GM21825 (cell line): Measurements from ENCODE around the gene CLIP3.
"Not testable (repeated sequence)": the region's sequence is repeated elsewhere in the genome, so short reads cannot be mapped to it uniquely, and the experiment has no call there.

Experiments
- ATAC-seq: cut with Tn5 transposase; IDR thresholded peaks from one replicate; pipeline ENCODE4 v1.9.1; 2021; ENCODE audit warnings: mild to moderate bottlenecking, moderate library complexity; ENCODE audit not compliant: unreplicated experiment

Gene CLIP3

DNA sequence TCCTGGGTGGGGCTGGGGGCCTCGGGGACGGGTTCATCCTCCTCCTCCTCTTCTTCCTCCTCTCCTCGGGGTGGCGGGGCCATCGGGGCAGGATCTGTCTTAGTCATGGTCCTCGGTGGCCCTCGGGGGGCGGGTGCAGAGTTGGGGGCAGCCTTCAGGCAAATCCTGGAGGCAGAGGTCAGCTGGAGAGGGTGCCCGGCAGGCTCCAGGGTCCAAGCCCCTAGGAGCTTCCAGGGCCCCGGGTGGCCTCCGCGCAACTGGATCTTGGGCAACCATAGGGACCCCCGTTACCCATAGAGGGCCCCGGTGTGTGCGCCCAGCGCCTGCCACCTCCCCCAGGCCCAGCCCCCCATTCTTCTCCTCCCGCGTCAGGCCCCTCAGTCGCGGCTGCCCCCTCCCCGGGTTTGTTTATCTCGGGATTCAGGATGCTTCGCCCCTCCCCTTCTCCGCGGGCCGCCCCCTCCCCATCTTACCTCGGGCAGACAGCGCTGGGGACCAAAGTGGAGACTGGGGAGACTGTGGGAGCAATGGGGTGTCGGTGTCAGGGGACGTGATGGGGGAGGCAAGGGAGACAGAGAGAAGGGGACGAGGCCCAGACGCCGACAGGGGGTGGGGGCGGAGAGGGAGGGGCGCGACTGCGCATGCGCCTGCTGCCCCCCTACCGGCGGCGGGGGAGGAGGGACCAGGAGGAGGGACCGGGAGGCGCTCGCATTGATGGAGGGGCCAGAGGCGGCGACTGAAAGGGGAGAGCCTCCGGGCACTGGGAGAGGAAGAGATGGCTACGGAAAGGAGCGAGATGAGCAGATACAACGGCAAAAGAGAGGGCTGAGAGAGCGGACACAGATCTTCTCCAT, at the start of gene CLIP3:
Gene CLIP3 (minus strand): TSS at position 623 of the 854 bp plus-strand sequence. CDS start 516 bp downstream, at position 107.
- no peak for ATAC-seq

- no peak for ATAC-seq
These were observed 49.2 kb upstream of the CLIP3 start for GRCh38 chr19:36081894-36082293.

GRCh38 chr19:36081385-36081784, 48.7 kb upstream of the CLIP3 start:
- no peak for ATAC-seq

- no peak for ATAC-seq
These were observed 46.8 kb upstream of the CLIP3 start for GRCh38 chr19:36079389-36079945.

- ATAC-seq = no peak
These were observed 40.6 kb upstream of the CLIP3 start for GRCh38 chr19:36073121-36073876.

- ATAC-seq = no peak
These were observed 39.4 kb upstream of the CLIP3 start for GRCh38 chr19:36072081-36072480.

DNA sequence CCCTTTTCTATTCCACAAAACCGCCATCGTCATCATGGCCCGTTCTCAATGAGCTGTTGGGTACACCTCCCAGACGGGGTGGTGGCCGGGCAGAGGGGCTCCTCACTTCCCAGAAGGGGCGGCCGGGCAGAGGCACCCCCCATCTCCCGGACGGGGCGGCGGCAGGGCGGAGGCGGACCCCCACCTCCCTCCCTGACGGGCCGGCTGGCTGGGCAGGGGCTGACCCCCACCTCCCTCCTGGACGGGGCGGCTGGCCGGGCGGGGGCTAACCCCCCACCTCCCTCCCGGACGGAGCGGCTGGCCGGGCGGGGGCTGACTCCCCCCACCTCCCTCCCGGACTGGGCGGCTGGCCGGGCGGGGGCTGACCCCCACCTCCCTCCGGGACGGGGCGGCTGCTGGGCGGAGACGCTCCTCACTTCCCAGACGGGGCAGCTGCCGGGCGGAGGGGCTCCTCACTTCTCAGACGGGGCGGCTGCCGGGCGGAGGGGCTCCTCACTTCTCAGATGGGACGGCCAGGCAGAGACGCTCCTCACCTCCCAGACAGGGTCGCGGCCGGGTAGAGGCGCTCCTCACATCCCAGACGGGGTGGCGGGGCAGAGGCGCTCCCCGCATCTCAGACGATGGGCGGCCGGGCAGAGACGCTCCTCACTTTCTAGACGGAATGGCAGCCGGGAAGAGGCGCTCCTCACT, 36.3 kb upstream of the CLIP3 start:
- not testable (repeated sequence) for ATAC-seq

GRCh38 chr19:36067681-36068080, 35.0 kb upstream of the CLIP3 start:
- no peak for ATAC-seq

DNA sequence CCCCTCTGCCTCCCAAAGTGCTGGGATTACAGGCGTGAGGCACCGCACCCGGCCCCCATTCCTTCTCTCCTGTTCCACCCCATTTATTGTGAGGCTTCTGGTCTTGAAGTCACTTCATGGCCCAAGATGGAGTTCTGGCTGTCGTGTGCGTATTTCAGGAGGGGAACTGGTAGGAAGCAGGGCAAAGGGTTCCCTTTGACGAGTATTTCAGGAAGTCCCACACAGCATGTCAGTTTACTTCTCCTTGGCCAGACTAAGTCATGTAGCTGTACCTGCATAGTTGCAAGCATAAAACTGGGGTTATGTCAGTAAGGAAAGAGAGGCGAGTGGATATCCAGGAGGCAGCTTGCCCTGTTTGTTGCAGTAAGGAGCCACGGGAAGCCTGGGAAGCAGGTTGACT, 32.2 kb upstream of the CLIP3 start:
- no peak for ATAC-seq

- ATAC-seq = no peak
These were observed 28.7 kb upstream of the CLIP3 start for GRCh38 chr19:36061367-36061766.

- ATAC-seq = no peak
These were observed 27.8 kb upstream of the CLIP3 start for GRCh38 chr19:36060430-36060829.

DNA sequence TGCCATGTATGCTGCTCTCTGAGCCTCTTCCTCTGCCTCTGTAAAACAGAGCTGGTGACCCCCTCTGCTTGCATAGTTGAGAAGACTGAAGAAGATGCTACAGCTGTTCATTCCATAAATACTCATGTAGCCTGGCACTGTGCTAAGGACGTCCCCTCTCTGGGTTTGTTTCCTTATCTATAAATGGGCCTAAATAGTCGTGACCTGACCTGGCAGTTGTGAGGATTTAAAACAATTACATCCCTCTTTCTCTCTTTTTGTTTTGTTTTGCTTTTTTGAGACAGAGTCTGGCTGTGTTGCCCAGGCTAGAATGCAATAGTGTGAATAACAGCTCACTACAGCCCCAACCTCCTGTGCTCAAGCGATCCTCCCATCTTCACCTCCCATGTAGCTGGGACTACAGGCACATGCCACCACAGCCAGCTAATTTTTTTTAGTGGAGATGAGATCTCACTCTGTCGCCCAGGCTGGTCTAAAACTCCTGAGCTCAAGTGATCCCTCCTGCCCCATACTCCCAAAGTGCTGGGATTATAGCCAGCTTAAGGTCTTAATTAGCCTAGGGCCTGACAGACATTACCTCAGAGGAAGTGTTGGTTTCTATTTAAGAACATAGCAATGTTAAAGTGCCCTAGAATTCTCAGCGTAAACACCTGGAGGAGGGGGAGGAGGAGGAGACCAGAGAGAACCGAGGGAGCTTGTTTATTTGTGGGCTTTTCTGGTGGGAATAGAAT, 26.7 kb upstream of the CLIP3 start:
- ATAC-seq = no peak

- no peak for ATAC-seq
These were observed 26.0 kb upstream of the CLIP3 start for GRCh38 chr19:36058481-36059179.

DNA sequence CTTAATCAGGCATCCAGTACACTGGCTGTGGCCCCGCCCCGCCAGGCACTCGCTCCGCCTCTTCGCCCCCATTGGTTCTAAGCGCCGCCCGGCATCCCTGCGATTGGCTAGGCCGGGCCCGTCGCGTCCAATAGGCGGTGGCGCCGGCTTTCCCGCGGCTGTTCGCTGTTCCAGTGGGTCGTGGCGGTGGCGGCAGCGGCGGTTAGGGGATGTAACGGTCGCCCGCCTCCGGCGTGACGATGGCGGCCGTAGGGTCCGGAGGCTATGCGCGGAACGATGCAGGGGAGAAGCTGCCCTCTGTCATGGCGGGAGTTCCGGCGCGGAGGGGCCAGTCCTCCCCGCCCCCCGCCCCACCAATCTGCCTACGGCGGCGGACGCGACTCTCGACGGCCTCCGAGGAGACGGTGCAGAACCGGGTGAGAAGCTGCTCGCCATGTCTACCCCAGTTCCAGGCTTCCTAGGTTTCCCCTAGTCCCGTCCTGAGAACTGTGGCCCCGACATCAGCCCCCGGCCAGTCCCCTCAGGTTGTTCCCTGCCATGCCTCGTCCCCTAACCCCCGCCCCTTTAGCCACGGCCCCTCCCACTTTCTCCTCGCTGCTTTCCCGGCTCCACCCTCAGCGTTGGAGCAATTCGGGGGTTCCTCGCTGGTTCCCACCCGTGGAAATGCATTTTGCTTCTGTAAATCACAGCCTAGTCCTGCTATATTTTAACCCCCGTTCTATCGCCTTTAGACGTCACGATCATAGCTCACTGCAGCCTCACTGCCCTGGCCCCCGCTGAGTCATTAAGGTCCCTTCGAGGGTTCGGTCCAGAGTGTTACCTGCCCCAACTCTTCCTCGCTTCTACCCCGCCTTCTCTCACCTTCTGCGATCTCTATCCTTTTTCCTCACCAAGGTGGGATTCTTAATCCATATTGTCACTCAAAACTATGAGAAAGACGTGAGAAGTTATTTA, 22.3 kb upstream of the CLIP3 start, which contains the start of gene WDR62:
Gene WDR62 (plus strand): TSS at position 165 of the 954 bp plus-strand sequence. CDS start 75 bp downstream, at position 240.
- peak; percentile 63 for ATAC-seq

- peak; percentile 78 for ATAC-seq
These were observed 21.6 kb upstream of the CLIP3 start, which contains the start of gene THAP8 for GRCh38 chr19:36054119-36054732. TSS of gene THAP8 (minus strand) at chr19:36054285. CDS start at chr19:36054217, 68 bp downstream.

GRCh38 chr19:36051637-36052036, 19.0 kb upstream of the CLIP3 start:
- ATAC-seq = no peak

- no peak for ATAC-seq
These were observed 18.6 kb upstream of the CLIP3 start for GRCh38 chr19:36051236-36051635.

DNA sequence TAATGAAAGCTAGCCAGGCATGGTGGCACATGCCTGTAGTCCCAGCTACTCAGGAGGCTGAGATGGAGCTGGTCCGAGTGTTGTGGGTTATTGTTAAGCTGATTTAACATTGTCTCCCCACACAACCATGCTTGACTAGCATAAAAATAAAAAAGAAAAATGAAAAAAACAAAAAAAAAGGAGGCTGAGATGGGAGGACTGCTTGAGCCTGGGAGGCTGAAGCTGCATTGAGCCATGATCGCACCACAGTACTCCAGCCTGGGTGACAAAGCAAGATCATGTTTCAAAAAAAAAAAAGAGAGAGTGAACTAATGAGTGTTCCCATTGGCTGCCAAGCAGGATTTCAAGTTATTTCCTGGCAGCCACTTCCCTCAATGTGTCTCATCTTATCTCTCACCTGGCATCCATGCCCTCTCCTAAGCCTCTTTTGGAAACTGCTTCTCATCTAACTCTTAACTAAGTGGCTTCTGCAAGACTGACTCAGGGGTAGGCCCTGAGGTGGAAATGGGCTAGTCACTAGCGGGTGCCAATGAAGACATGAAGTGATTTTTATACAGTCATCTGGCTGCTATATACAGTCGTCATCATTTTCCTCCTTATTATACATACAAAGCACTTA, 16.5 kb upstream of the CLIP3 start:
- no peak for ATAC-seq
